T-helper 22 cell (primary cell): ENCODE data around the gene IFNA6.

ENCODE experiments used
- DNase-seq: peaks from one replicate; pipeline ENCODE4 v3.0.0-alpha.2; 2020; ENCODE audit warnings: low read depth

The IFNA6 gene

DNA sequence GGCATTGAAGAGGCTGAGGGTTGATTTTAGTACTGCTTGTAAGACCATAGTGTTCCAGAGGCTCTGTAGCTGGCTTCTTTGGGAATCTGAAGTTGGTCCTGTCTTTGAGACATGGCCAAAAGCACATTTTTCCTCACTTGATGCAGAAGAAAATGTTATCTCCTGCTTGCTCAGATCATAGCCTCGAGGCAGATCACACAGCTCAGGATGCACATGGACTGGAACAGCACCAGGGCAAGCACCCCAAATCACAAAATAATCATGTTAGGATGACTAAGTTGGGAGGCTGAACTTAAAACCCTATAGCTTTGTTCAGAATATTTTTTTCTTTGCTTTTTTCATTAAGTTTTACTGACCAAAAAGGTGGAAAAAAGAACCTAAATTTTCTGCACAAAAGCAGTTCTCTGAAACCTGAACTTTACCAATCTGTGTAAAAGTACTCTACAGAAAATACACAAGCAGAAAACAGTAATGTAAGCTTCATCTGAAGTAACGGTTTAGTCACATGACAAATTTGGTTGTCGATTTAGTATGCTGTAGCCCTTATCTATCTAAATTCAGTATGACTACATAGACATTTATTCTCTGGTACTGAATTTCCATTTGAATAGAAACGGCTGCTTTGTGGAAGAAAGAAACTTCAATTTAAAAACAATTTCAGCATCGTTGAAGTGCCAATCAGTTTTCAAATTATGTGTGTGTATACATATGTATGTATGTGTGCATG lies 18.8 kb downstream of the IFNA6 start:
- no peak for DNase-seq

DNA sequence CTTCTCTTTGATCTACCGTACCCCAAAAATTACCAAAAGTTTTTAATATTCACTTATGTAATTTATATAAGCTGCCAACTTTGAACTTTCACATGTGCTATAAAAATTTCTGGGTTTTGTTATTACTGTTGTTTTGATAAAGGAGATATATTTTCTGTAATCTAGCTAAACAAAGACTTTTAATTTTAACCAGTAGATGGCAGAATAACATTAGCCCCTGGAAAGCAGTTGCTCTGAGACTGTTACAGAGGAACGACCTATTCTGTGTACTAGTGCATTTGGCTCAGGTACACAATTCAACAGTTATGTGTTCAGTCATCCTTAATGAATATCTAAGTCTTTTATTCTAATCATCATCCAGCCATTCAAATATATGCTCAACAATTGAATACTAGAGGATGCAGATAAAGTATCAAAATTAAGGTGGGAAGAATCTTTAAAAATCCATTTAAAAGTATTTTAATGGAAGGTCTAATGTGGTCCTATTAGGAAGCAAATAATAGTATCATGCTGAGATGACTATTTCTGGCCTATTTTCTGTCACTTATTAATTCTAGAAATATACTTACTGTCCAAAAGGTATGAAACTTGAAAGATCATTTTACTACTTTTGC lies 24.1 kb downstream of the IFNA6 start:
- no peak for DNase-seq

DNA sequence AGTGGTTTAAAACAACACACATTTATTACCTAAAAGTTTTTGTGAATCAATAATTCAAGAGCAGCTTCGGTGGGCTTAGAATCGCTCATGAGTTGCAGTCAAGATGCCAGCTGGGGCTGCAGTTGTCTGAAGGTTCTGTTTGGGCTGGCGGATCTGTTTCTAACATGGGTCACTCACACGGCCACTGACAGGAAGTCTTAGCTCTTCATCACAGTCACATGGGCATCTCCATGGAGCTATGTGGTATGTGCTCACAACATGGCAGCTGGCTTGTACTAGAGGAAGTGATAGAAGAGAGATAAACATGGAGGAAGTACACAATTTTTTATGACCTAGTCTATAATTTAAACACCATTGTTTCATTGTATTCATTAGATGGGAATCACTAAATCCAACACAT lies 26.6 kb downstream of the IFNA6 start:
- no peak for DNase-seq

DNA sequence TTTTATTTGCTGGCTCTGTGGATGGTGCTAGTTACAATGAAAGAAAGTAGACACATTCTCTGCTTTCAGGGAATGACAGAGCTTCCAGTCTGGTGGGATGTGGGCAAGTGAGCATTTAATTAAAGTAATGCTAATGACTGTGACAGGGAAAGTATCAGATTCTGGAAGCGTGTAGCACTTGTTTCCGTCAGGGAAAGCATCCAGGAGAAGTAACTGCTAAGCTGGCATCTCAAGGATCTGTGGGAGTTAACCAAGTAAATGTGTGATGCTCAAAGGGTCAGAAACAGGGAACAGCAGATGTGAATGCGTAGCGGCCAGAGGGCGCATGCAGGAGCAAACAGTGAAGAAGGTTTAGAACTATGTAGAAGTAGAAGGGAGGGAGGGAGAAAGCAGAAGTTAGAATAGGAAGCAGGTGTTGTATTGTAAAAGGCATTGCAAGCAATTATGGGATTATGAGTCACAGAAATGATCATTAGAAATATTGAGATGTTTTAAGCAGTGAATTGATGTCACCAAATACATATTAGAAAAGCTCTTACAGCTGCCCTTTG lies 27.7 kb downstream of the IFNA6 start:
- DNase-seq, result no peak

DNA sequence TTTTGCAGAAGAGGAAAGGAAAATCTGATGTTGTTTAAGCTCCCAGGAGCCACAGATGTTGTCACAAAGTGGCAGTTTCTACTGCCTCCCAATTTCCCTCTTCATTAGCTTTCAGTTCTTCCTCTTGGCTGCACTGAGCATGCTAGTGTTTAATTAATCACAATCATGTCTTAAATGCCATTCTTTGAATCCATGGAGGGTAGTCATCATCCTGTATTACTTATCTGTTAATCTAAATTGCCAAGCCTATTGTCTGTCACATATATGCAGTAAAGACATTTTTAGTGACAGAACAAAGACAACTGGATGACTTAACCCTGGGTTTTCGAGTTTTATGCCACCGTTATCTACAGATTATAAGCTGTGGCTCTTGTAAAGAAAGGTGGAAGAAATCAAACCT lies 30.2 kb downstream of the IFNA6 start:
- DNase-seq, result no peak

DNA sequence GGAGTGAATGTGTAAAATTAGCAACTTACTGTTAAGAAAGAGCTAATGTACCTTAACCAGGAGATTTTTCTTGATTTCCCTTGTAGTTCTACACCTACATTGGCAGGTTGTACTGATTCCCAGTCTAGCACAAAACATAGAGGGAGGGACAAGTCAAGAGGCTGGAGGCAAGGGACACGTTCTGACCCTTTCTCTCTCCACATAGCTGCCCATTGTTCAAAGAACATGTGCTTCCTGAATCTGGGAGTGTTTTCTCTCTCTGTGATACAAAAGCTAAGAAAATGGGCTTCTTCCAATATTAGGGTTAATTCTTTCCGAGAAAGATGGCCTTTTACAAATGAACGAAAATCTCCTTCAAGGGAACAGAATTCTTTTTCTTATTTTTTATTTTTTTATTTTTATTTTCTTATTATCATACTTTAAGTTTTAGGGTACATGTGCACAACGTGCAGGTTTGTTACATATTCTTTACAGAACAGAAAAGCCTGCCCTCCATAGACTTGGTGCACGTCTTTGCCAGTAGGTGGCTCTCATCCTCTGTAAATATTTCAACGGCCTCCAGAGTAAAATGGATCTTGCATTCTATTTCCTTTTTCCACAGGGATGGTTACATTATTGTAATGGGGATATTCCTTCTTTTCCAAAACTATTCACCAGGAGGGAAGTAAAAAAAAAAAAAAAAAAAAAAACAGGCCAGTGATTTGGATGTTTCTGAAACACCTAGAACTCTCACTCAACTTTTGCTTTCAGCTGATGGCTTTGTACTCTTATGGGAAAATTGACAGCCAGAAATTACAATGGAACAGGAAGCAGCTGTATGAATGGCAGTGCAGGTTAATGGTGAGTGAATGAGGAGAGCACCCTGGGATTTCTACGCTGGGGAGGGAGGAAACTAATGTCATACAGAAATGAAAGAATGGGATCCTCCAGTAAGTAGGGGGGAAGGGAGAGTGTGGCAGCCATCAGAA lies 32.4 kb downstream of the IFNA6 start:
- no peak for DNase-seq

DNA sequence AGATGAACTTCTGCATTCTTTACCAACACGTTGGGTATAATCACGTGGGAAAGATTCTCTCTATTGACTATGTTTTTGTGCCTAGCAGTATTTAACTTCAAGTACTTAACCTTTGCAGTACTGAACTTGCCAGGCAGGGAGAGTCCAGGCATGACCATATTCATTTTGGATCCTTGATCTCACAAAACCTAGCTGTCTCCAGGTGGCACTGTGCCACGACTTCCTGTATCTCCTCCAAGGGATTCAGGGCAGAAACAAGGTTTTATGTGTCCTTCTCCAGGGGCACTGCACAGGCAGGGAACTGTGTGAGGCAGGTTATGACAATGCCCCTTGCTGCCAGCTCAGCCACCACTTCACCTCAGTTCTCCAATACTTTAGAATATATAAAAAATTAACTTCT lies 33.8 kb downstream of the IFNA6 start:
- DNase-seq, result no peak

DNA sequence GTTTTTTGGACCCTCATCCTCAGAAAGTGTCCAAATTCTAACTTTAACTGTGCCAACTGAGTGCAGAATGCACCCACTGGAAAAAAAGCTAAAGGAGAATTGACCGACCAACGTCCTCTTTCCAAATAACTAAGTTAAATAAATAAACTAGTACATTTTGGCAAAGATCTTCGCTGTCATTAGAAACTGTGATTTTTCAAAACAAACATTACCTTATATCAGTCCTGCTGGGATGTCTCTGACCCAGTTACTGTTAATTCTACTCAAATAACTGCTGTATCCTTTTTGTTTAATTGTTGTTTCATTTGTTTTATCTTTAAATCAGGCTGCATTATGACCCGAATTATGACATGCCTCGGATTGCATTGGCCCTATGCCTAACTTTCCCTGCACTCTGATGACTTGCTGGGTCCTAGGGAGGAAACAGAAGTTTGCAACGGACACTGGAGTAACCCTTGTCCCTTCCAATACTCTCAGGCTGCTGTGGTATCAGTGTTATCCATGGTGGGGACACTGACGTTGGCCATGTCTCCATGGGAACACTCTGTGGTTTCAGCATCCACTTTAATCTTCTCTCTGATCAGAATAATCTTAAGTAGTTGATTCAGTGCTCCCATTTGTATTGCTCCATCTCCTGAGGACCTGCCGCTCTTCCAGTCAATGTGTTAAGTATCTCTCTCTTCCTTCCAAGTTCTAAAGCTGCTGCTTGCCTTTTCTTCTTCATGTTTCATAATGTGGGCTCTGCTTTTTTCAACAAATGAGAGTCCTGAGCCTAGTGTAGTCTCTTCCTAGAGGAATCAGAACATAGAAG lies 34.5 kb downstream of the IFNA6 start:
- no peak for DNase-seq

DNA sequence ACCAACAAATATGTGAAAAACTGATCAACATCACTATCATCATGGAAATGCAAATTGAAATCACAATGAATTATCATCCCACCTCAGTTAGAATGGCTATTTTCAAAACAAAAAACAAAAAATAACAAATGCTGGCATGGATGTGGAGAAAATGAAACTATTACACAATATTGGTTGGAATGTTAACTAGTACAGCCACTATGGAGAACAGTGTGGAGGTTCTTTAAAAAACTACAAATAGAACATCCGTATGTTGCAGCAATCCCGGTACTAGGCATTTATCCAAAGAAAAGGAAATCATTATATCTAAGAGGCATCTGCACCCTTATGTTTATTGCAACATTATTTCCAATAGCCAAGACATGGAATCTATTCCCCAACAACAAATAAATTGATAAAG lies 36.5 kb downstream of the IFNA6 start:
- no peak for DNase-seq

DNA sequence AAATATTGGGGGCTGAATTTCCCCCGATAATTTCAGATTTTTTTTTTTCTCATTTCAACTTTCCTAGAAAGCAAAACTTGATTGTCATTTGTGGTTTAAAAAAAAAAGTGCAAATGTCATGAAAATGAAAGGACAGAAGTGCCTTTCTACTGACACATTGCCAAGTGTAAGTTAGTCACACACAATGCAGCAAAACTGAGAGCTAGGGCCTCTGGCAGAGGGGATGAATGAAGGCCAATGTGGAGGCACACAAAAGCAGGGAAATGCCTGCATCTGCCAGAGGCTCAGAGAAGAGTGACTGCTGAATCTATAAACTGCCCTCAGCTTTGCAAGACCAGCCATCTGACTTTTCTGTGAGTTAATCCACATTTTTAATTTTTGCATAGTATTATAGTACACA lies 38.8 kb downstream of the IFNA6 start:
- no peak for DNase-seq

DNA sequence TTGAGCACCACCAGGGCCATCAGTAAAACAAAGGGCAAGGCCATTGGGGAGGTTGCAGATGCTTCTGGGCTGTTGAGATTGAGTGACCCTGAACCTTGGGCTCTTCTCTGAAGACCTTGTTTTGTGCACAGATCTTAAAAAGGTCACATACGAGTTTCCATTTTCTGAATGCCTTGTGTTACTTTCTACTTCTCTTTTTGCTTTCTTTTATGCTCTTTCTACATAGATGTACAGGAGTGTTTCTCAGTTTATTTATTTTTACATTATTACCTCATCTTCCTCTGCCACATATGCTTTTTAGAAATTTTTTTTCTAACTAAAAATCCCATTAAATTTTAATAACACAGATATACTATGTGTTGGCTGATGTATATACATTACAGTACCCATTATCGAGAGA lies 45.5 kb downstream of the IFNA6 start, which contains the start of gene IFNA5:
IFNA5 (minus strand) TSS at position 101 of the 400 bp plus-strand sequence; CDS start at position 44, 57 bp downstream.
- DNase-seq, result no peak
